HG03521 (cell line): ENCODE measurements around the gene SCIN.
A peak's percentile ranks its signal among the peaks of the same experiment; 100 is the strongest.

ENCODE experiments used
- ATAC-seq: cut with Tn5 transposase; IDR thresholded peaks from one replicate; pipeline ENCODE4 v1.9.1; 2021; ENCODE audit warnings: mild to moderate bottlenecking, moderate library complexity; ENCODE audit not compliant: unreplicated experiment

SCIN gene

GRCh38 chr7:12609561-12609960 lies 39.0 kb downstream of the SCIN start:
- ATAC-seq, result no peak

DNA sequence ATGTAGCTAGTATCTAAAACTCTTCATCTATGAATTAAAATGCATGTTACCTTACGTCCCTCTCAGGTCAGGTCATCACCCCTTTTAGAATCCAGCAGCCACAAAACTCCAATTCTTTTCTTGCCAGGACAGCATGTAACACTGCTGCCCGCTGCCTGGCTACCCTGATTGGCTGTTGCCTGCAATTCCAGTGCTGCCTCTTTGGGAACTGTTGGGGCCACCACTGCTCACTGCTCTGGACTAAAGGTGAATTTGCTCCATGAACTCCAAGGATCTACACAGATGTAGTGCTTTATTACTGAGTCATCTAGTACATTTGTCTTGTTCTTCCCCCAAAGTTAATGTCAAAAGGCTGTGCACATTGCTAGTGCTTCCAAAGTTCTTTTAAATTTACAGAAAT lies 40.4 kb downstream of the SCIN start:
- ATAC-seq, result no peak

DNA sequence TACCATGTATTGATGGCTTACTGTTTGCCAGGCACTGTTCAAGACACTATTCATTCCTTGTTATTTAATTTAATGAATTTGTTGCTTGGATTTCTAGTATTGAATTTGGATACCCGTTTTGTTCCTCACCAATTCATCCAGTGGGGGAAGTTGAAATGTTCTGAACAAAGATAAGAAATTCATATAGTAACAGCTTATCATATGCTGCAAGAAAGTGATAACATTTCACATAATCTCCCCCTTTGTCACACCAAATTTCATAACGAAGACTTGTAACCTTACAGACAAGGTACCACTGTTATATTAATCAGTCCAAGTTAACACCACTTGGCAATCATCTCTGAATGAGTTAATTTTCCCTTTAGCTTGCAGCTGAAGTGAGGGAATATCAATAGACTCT lies 42.1 kb downstream of the SCIN start:
- no peak for ATAC-seq

- no peak for ATAC-seq
These were observed 49.0 kb downstream of the SCIN start for GRCh38 chr7:12619461-12620069.

- ATAC-seq, result no peak
These were observed 49.9 kb downstream of the SCIN start for GRCh38 chr7:12620371-12620770.

GRCh38 chr7:12623223-12623622 lies 52.7 kb downstream of the SCIN start:
- no peak for ATAC-seq

DNA sequence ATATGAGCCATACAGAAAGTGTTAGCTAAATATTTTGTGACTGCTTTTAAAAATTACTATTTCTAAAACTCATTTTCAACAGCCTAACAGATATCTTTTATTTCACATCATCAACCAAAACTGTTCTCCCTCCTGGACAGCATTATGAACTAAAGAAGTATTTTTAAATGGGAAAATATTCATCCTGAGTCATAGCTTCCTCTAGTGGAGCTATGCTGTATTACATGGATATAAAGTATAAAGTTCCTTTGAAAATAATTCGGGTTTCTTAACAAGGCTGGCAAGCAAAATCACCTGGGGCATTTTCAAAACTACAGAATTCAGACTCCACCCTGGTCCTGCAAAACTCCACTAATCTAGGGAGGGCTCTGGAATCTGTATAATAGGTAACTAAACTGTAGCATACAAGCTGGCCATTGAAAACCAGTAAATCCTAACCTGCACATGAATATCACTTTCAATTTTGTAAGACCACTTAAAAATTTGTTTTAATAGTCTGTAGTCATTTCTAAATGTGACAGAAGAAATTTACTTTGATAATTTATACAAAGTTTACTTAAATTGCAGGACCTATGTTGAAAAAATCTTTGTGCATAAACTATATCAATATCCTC lies 53.5 kb downstream of the SCIN start:
- ATAC-seq, result no peak

GRCh38 chr7:12625836-12626235 lies 55.3 kb downstream of the SCIN start:
- no peak for ATAC-seq

GRCh38 chr7:12629816-12630512 lies 59.4 kb downstream of the SCIN start:
- no peak for ATAC-seq

DNA sequence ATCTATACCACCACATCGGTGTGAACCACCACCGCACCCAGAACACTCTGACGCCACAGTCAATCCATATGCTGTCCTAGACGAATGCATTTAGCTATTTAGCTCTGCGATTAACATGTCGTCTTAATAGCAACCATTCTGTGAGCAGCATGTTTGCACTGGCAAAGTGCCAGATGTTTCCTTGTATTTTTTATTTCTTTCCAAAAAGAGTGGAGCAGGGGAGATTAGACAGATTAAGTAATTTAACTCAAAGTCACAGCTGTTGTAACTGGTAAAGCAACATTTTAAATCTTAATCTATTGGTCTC lies 59.9 kb downstream of the SCIN start:
- no peak for ATAC-seq

- ATAC-seq, result no peak
These were observed 63.1 kb downstream of the SCIN start for GRCh38 chr7:12633582-12633981.

GRCh38 chr7:12635830-12636229 lies 65.3 kb downstream of the SCIN start:
- ATAC-seq, result peak; percentile 55

DNA sequence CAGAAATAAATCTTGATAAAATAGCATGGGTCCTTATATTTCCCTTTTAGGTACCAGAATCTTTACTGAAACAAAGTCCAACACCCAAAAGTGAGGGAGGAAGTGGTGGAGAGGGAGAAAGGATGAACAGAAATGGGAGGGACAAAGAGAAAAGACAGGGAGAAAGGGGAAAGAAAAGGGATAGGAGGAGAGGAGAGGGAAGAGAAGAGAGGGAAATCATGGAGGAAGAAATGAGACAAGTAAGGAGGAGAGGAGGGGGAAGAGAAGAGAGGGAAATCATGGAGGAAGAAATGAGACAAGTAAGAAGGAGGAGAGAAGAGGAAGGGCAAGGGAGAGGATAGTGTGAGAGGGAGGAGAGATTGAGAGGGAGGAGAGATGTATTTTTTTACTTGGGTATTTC lies 66.8 kb downstream of the SCIN start:
- ATAC-seq, result no peak

DNA sequence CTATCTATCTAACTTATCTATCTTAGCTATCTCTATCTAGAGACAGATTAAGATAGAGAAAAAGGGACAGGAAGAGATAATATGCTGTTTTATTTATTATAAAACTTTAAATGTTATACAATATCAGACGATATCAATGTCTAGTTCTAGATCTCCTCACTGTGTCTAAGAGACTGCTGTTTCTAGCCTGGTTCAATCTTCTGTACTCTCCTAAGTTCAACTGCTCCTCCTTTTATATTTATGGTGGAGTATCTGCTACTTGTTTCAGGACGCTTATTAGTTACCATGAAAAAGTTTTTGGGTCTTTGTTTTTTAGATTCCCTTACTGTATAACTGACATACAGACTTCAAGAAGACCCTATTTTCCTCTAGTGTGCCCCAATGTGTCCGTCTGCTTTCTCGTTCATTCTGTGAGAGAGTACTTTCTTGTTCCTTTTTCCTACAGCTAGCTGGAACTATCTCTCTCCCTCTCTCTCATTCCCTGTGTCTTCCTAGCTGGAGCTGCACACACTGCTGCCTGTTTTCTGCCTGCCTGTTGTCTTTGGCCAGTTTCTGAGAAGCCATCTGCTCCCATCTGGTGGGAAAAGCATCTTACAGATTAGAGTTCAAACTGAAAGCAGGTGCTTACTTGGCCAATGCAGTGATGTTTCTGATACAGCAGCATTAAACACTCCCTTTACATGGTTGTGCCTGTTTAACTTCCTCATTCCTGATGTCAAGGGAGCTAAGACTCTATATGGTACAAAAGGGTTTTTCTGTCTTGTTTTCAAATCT lies 67.5 kb downstream of the SCIN start:
- no peak for ATAC-seq

- no peak for ATAC-seq
These were observed 68.4 kb downstream of the SCIN start for GRCh38 chr7:12638851-12639456.

GRCh38 chr7:12640299-12641096 lies 70.0 kb downstream of the SCIN start:
- ATAC-seq, result no peak

DNA sequence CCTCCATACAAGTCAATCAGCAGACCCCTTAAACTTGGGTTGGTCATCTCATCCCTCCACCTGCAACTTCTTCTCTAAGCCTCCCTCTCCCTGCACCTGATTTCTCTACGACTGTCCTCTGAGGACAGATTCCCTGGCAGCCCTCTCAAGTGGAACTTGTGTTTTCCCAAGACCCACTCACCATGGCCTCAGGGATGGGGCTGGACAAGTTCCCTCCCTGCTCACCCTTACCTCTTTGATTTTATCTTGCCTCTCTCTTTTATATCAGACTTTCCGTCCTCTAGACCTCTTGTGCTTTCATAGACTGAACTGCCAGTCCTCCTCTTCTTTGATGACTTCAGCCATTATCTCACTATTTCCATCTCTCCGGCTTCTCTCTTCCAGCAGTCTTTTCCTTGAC lies 70.7 kb downstream of the SCIN start:
- no peak for ATAC-seq

DNA sequence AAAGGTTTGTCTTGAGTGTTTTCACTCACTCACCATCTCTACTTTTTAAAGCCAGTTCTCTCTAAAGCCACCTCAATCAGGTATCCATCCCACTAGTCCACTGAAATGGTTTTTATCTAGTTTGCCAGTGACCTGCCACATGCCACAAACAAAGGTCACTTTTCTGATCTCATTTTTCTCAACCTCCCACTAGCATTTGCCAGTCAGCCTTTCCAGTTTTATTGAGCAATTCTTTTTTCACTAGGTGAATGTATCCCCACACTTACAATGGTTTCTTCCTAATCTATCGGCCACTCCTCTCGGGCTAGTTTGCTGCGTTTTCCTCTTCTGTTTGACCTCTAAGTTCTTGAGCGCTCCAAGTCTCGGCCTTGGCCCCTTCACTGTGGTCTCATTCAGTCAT lies 72.0 kb downstream of the SCIN start:
- no peak for ATAC-seq

DNA sequence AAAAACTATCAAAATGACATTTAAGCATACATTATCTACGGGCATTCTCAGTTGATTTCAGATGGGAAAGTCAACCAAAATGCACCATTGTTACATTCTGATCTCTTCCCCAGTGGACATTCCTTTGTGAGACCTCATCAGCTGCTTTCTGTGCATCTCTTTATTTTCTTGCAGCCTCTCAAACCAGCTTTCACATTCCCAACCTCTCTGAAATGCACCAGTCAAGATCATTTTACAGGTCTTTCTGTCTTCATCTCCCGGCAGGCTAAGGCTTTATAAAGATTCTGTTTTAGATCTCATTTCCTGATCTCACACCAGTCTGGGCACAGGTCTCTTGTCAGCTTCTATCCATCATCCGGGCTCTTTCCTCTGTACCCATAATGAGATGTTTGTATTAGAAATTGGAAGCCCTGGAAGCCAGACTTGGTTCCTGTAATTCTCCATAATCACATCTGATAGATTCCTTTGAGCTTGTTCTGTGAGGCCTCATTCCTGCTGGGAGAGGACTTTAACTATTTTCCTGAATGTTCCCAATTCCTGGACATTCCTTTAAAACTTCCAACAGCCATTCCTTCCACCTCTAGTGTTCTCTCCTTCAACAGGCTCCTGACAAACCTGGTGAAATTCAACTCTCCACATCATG lies 72.6 kb downstream of the SCIN start:
- no peak for ATAC-seq

- ATAC-seq, result no peak
These were observed 73.1 kb downstream of the SCIN start for GRCh38 chr7:12643644-12644043.
